ENCODE measurements around the gene THEMIS.

THEMIS gene

DNA sequence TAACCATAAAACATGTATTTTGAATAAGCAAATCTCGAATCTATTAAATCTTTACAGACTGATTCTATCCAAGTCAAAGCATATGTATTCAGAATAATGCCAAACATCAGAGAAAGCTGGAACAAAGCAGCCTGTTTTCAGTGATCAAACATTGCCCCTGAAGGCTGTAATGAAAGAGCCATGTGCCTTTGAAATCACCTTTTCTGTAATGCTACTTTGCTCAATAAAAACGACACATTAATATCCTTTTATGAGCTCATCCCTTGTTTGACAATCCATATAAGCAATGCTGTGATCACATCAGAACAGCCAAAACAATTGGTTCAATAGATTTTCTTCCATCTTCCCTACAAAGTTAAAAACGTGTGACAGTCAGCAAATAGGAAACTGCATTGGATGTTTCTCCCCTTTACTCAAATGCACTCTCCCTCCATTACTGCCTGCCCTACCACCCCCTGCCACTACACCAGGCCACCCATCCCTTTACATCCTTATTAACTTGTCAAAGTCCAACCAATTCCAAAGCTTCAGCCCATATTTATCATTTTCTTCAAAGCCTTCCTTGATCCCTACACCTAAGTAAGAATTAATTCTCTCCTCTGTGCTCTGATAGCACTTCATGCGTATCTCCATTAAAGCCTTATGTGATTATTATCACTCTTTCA is 42.0 kb downstream of the THEMIS start:
- TF ChIP-seq, protein P1, sequence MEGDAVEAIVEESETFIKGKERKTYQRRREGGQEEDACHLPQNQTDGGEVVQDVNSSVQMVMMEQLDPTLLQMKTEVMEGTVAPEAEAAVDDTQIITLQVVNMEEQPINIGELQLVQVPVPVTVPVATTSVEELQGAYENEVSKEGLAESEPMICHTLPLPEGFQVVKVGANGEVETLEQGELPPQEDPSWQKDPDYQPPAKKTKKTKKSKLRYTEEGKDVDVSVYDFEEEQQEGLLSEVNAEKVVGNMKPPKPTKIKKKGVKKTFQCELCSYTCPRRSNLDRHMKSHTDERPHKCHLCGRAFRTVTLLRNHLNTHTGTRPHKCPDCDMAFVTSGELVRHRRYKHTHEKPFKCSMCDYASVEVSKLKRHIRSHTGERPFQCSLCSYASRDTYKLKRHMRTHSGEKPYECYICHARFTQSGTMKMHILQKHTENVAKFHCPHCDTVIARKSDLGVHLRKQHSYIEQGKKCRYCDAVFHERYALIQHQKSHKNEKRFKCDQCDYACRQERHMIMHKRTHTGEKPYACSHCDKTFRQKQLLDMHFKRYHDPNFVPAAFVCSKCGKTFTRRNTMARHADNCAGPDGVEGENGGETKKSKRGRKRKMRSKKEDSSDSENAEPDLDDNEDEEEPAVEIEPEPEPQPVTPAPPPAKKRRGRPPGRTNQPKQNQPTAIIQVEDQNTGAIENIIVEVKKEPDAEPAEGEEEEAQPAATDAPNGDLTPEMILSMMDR (IDR thresholded peaks at IDR 0.05) = no peak

DNA sequence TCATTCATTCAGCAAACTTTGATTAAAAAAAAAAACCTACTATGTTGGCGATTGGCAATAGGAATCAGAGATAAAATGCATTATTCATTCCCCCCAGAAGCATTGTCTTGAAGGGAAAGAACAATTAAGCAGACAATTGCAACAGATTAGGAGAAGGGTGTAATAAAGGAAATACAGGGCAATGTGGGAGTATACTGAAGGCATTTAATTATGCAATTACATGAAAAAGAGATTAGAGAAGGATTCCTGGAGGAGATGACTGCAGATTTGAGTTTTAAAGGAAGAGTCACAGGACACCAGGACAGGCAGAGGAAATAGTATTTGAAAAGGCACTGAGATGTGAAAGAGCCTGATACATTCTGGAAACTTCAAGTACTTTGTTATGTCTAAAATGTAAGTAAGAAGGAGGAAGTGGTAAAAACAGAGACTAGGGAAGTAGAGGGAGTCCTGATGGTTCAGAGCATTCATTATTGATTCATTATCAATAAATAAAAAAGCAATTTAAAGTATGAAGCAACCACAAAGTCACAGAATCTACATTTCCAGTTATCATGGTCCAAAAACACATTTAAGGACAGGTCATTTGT is 43.7 kb downstream of the THEMIS start:
- TF ChIP-seq, protein P1 (IDR thresholded peaks at IDR 0.05) = no peak

DNA sequence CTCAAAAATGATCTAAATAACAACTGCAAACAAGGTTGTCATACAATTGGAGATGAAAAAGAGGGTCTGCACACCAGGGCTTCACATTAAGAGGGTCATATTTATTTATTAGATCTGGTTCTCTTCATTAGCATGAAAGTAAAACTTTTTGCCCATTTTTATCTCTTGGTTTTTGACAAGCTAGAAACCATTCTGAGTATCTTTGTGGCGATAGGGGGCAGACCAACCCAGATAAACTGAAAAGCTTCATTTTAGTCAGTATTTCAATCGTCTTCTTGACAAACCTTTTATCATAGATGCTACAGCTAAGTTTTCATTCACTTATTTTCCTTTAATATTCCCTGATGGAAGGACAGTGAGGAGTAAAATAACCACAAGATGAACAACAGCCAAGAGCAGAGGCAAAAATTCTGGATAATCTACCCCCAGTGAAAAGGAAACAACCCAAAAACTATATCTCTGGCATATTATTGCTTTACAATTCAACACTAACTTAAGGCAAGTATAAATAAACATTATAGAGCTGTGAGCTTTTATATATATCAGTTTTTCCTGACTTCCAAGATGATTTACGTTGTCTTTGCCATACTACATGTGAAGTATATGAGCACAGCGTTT is 45.2 kb downstream of the THEMIS start:
- TF ChIP-seq, protein P1 (IDR thresholded peaks at IDR 0.05) = peak; percentile 54

DNA sequence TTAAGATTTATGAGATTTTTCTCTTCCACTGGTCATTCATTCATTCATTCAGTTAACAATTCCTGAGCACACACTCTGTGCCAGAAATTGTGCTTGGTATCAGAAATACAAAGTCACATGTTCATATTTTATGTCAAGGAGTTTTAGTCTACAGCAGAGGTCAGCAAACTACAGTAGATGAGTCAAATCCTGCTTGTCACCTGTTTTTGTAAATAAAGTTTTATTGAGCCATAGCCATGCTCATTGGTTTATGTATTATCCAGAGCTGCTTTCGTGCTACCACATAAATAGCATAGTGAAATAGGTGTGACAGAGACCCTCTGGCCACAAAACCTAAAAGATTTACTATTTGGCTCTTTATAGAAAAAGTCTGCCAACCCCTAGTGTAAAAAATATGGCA is 46.8 kb downstream of the THEMIS start:
- TF ChIP-seq, protein P1 (IDR thresholded peaks at IDR 0.05) = peak; percentile 19; the same call in 1 of the 2 replicates

DNA sequence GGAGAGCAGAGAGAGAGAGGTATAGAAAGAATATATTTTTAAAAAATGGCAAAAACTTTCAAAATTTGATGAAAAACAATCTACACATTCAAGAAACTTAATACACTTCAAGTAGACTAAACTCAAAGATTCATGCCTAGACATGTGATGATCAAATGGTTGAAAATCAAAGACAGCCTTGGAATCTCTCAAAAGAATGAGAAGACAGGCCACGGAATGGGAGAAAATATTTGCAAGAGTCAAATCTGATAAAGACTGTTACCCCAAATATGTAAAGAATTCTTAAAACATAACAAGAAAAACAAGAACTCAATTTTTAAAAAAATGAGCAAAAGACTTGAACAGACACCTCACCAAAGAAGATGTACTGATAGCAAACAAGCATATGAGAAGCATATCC is 49.7 kb downstream of the THEMIS start:
- TF ChIP-seq, protein P1 (IDR thresholded peaks at IDR 0.05) = no peak

DNA sequence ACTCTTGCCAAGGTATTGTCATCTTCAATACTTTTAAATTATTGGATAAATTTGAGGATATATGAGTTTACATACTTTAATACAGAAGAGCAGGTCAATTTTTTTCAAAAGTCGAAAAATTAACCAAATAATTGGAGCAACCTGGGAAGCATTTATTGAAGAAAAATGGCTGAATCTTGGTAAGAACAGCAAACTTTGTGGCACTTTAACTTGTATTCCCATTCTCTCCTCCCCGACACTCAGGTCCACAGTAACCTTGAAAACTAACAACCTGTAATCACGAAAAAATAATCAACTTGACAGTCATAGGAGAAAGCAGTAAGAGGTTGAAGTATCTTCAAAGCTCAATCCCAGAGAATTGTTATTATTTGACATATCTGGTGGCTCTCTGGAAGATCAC is 55.6 kb downstream of the THEMIS start:
- TF ChIP-seq, protein P1 (IDR thresholded peaks at IDR 0.05) = no peak

DNA sequence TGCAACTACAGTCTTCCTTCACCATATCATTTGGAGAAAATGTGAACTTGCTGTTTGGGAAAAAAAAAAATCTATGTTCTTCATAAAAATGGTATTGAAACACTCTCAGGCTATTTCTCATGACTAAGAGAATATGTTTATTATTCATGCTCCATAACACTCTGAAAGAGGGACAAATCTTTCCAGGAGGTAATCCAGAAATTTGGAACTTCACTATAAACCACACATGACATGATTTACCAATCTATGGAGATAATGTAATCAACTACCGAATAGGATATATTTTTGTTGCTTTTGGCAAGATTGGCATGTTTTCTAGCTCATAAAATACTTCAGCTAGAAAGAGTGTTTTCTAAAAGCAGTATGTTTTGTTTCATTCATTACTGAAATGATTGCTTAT is 56.3 kb downstream of the THEMIS start:
- TF ChIP-seq, protein P1 (IDR thresholded peaks at IDR 0.05) = no peak
